Mucosa of descending colon (tissue), 3 donors: ENCODE data around the gene TPBGL. TPM values are rescaled to one million over a fixed set of nuclear protein-coding genes. Genes with fewer than 3 reads are reported as not detected.

Experiments used
- ATAC-seq: fragments of 200-7000 bp; cut with Tn5 transposase; one replicate; pipeline ENCODE4 v1.9.1; 2020; ENCODE audit warnings: mild to moderate bottlenecking, moderate library complexity
- DNase-seq, 3 donors: peaks; one replicate each; pipeline ENCODE4 v3.0.0-alpha.2; 2020
- H3K36me3 ChIP-seq: fragments of 200-600 bp; one replicate; pipeline ENCODE4 v1.8.0; 2021; ENCODE audit warnings: low read depth, mild to moderate bottlenecking
- H3K4me1 ChIP-seq: fragments of 200-600 bp; one replicate; pipeline ENCODE4 v1.8.0; 2021; ENCODE audit warnings: low read depth, mild to moderate bottlenecking
- H3K4me3 ChIP-seq: fragments of 200-600 bp; one replicate; pipeline ENCODE4 v1.8.0; 2021; ENCODE audit warnings: mild to moderate bottlenecking
- H3K9me3 ChIP-seq: fragments of 200-600 bp; one replicate; pipeline ENCODE4 v1.8.0; 2021; ENCODE audit warnings: mild to moderate bottlenecking
- CTCF ChIP-seq: fragments of 200-600 bp; IDR thresholded peaks from one replicate; pipeline ENCODE4 v1.8.0; 2022; ENCODE audit warnings: antibody characterized with exemption, mild to moderate bottlenecking
- intact Hi-C, 2 donors: fragments of 100-400 bp; cut with DNase I in 1 of 2; cut with micrococcal nuclease in 1 of 2; formaldehyde crosslinking; loops; one replicate each; pipeline versions ENCODE4 v1.11.0 to v1.11.1; 2022; cut with DNase I, micrococcal nuclease
- total RNA-seq, 3 donors: library from RNA; stranded (reverse); fragmentation: NEBNext Ultra II Directional in 2 of 3; extraction: Animal tissue kit (Norgen Biotek cat#: 25700) in 2 of 3; gene quantifications; one replicate each; pipeline versions ENCODE4 v1.2.1 to v1.2.4, GENCODE V29; 2021 to 2023
- donor health status: DM: no; HTN: no; CAD: no; lungs with moderate emphysema.
- donor health status: DM: no; HTN: no; CAD: no.
- donor health status: DM: no; HTN: yes; CAD: no.

Gene TPBGL
- total RNA-seq, 3 donors from 2014 or later: 0.17 to 0.57 TPM; not detected in 1

GRCh38 chr11:75246671-75247350 lies 6.2 kb downstream of the TPBGL start:
- peaks cover 5% of the 10 kb centered on the region for H3K4me1 ChIP-seq
- DNase-seq: no peak
- TF ChIP-seq CTCF: no peak
- no peak for ATAC-seq
- H3K4me3 ChIP-seq: no peak overlapping the region
- H3K9me3 ChIP-seq: no peaks in the 10 kb centered on the region
- intact Hi-C loops: loop anchor here (5.0 to 10.0 kb wide), 2 partner anchors 105 to 312 kb away; no protein-coding TSS in a partner anchor
- H3K36me3 ChIP-seq: no peaks in the 10 kb centered on the region

GRCh38 chr11:75248924-75249256 lies 8.3 kb downstream of the TPBGL start:
- no peak for TF ChIP-seq CTCF
- H3K4me3 ChIP-seq: no peak overlapping the region
- intact Hi-C loops: loop anchor here (5.0 to 10.0 kb wide), 2 partner anchors 107 to 314 kb away; no protein-coding TSS in a partner anchor
- ATAC-seq (no peak), DNase-seq (no peak)
- H3K9me3 ChIP-seq: peaks cover 6% of the 10 kb centered on the region
- H3K4me1 ChIP-seq: no peaks in the 10 kb centered on the region
- H3K36me3 ChIP-seq: no peaks in the 10 kb centered on the region

GRCh38 chr11:75249704-75250103 lies 9.1 kb downstream of the TPBGL start:
- no peak for TF ChIP-seq CTCF
- Histone ChIP-seq H3K36me3 (no peaks in the 10 kb centered on the region), H3K4me1 (no peaks in the 10 kb centered on the region), H3K4me3 (no peak overlapping the region), H3K9me3 (peaks cover 6% of the 10 kb centered on the region)
- DNase-seq (no peak), ATAC-seq (no peak)
- intact Hi-C loops: loop anchor here (5.0 to 10.0 kb wide), 3 partner anchors 107 to 315 kb away; no protein-coding TSS in a partner anchor

GRCh38 chr11:75254326-75254725 lies 13.8 kb downstream of the TPBGL start:
- H3K9me3 ChIP-seq: peaks cover 6% of the 10 kb centered on the region
- intact Hi-C loops: loop anchor here in 1 of 2 donors (5.0 kb wide), 1 partner anchor 232 kb away; no protein-coding TSS in a partner anchor
- no peaks in the 10 kb centered on the region for H3K36me3 ChIP-seq
- no peak for DNase-seq
- TF ChIP-seq CTCF: no peak
- H3K4me1 ChIP-seq: no peaks in the 10 kb centered on the region
- ATAC-seq: no peak
- no peak overlapping the region for H3K4me3 ChIP-seq

- DNase-seq: no peak
- no peak overlapping the region for H3K4me3 ChIP-seq
- intact Hi-C loops: no loop called here
- H3K4me1 ChIP-seq: no peaks in the 10 kb centered on the region
- no peak for ATAC-seq
- no peak for TF ChIP-seq CTCF
- H3K36me3 ChIP-seq: peaks cover under 1% of the 10 kb centered on the region
- no peaks in the 10 kb centered on the region for H3K9me3 ChIP-seq
Observed at GRCh38 chr11:75260396-75261170, 20.0 kb downstream of the TPBGL start.
